CD14-positive monocyte (primary cell): ENCODE data around the gene SAMD15. TPM values are rescaled to one million over a fixed set of nuclear protein-coding genes. Genes with fewer than 3 reads are reported as not detected.

Experiments used
- DNase-seq, 3 donors: peaks; one replicate each; pipeline ENCODE4 v3.0.0-alpha.2; 2011 to 2022
- H2AFZ ChIP-seq: 2 replicates; pipeline ENCODE4 v1.6.0; 2012; ENCODE audit warnings: mild to moderate bottlenecking, low read depth, low read length, inconsistent platforms; ENCODE audit not compliant: insufficient read depth, poor library complexity, severe bottlenecking
- H3K27ac ChIP-seq, 2 donors: 1 replicate in 1 of 2; 2 replicates in 1 of 2; pipeline ENCODE4 v1.5.1; 2012 to 2013; ENCODE audit warnings: low read length in 2 of 2, control low read depth in 1 of 2, inconsistent platforms in 1 of 2, low read depth in 1 of 2, mild to moderate bottlenecking in 1 of 2
- H3K27me3 ChIP-seq, 2 donors: one replicate each; pipeline versions ENCODE4 v1.6.0 to v1.6.1; 2011 to 2013; ENCODE audit warnings: low read length in 2 of 2; ENCODE audit not compliant: control insufficient read depth in 2 of 2, insufficient read depth in 2 of 2
- H3K36me3 ChIP-seq, 2 donors: replicated peaks in 1 of 2; 1 replicate in 1 of 2; 2 replicates in 1 of 2; pipeline versions ENCODE4 v1.5.1 to v1.6.1; 2012 to 2013; ENCODE audit warnings: low read length in 2 of 2, control low read depth in 1 of 2, inconsistent platforms in 1 of 2, mild to moderate bottlenecking in 1 of 2; ENCODE audit not compliant: insufficient read depth in 2 of 2, control insufficient read depth in 1 of 2
- H3K4me1 ChIP-seq, 2 donors: 1 replicate in 1 of 2; 2 replicates in 1 of 2; pipeline versions ENCODE4 v1.5.1 to v1.6.1; 2012 to 2013; ENCODE audit warnings: low read length in 2 of 2, control low read depth in 1 of 2, inconsistent platforms in 1 of 2, mild to moderate bottlenecking in 1 of 2, moderate library complexity in 1 of 2; ENCODE audit not compliant: insufficient read depth in 2 of 2, control insufficient read depth in 1 of 2
- H3K4me2 ChIP-seq: replicated peaks from 2 replicates; pipeline ENCODE3; 2012; ENCODE audit warnings: low read length, moderate library complexity, mild to moderate bottlenecking; ENCODE audit not compliant: poor library complexity, severe bottlenecking; ENCODE audit errors: extremely low read depth
- H3K4me3 ChIP-seq, 3 experiments: fragments of 200-600 bp in 1 of 3; sonication (generic) in 1 of 3; replicated peaks in 1 of 3; 1 replicate in 2 of 3; 2 replicates in 1 of 3; pipeline ENCODE4 v1.5.1; 2011 to 2013; ENCODE audit warnings: low read length in 3 of 3, mild to moderate bottlenecking in 3 of 3, control low read depth in 2 of 3, low read depth in 2 of 3, inconsistent platforms in 1 of 3, moderate library complexity in 1 of 3
- H3K79me2 ChIP-seq: 2 replicates; pipeline ENCODE4 v1.6.0; 2012; ENCODE audit warnings: mild to moderate bottlenecking, control low read depth, inconsistent platforms, low read length, moderate library complexity; ENCODE audit not compliant: insufficient read depth
- H3K9ac ChIP-seq: 2 replicates; pipeline ENCODE4 v1.6.0; 2017; ENCODE audit warnings: low read length, mild to moderate bottlenecking; ENCODE audit not compliant: insufficient read depth, poor library complexity, severe bottlenecking
- H3K9me3 ChIP-seq, 2 donors: replicated peaks in 1 of 2; 1 replicate in 1 of 2; 2 replicates in 1 of 2; pipeline versions ENCODE4 v1.5.1 to v1.6.1; 2012 to 2013; ENCODE audit warnings: low read length in 2 of 2, control low read depth in 1 of 2; ENCODE audit not compliant: control insufficient read depth in 1 of 2, insufficient read depth in 1 of 2
- H4K20me1 ChIP-seq: 2 replicates; pipeline ENCODE4 v1.6.0; 2012; ENCODE audit warnings: mild to moderate bottlenecking, low read length, control low read depth, moderate library complexity; ENCODE audit not compliant: insufficient read depth
- H3K27ac Mint-ChIP-seq, 7 donors: one replicate each; pipeline ENCODE4 v1.8.0; 2020; ENCODE audit warnings: mild to moderate bottlenecking in 7 of 7, mixed read lengths in 7 of 7, moderate library complexity in 6 of 7, inconsistent platforms in 2 of 7
- H3K27me3 Mint-ChIP-seq, 3 donors: one replicate each; pipeline ENCODE4 v1.8.0; 2021 to 2022; ENCODE audit warnings: low read depth in 3 of 3, mild to moderate bottlenecking in 3 of 3, mixed read lengths in 3 of 3, moderate library complexity in 3 of 3, inconsistent platforms in 1 of 3
- H3K36me3 Mint-ChIP-seq, 2 donors: one replicate each; pipeline ENCODE4 v1.8.0; 2020; ENCODE audit warnings: mixed read lengths in 2 of 2, inconsistent platforms in 1 of 2, mild to moderate bottlenecking in 1 of 2
- H3K4me1 Mint-ChIP-seq: one replicate; pipeline ENCODE4 v1.8.0; 2020; ENCODE audit warnings: mild to moderate bottlenecking, mixed read lengths
- H3K4me3 Mint-ChIP-seq, 2 donors: one replicate each; pipeline ENCODE4 v1.8.0; 2020; ENCODE audit warnings: mild to moderate bottlenecking in 2 of 2, mixed read lengths in 2 of 2, moderate library complexity in 1 of 2
- H3K9me3 Mint-ChIP-seq, 7 donors: one replicate each; pipeline ENCODE4 v1.8.0; 2020 to 2022; ENCODE audit warnings: mixed read lengths in 7 of 7, mild to moderate bottlenecking in 6 of 7, moderate library complexity in 6 of 7, inconsistent platforms in 2 of 7
- CTCF ChIP-seq: fragments of 200-600 bp; IDR thresholded peaks from one replicate; pipeline ENCODE4 v1.8.0; 2022; ENCODE audit warnings: antibody characterized with exemption, mild to moderate bottlenecking
- WGBS: methylation state at CpG from one replicate; pipeline ENCODE4 v1.1.5; 2013; ENCODE audit warnings: missing lambda C conversion rate; ENCODE audit not compliant: insufficient coverage; 5-methylcytosine and 5-hydroxymethylcytosine counted together
- intact Hi-C, 2 donors: fragments of 100-400 bp; cut with micrococcal nuclease; formaldehyde crosslinking; loops; one replicate each; pipeline versions ENCODE4 v1.15.0 to v1.15.1; 2023
- polyA plus RNA-seq, 3 donors: library from polyadenylated mRNA; depleted of rRNA in 1 of 3; unstranded in 2 of 3; stranded (reverse) in 1 of 3; fragments of 300-500 nt in 2 of 3; fragments of >200 nt in 1 of 3; fragmentation: Illumina TruSeq in 2 of 3; gene quantifications; 1 replicate in 2 of 3; 2 replicates in 1 of 3; pipeline ENCODE4 v1.2.3, GENCODE V29; 2012 to 2021

Gene SAMD15
- polyA plus RNA-seq, 3 donors, result 0.08 to 0.65 TPM; not detected in 1

DNA sequence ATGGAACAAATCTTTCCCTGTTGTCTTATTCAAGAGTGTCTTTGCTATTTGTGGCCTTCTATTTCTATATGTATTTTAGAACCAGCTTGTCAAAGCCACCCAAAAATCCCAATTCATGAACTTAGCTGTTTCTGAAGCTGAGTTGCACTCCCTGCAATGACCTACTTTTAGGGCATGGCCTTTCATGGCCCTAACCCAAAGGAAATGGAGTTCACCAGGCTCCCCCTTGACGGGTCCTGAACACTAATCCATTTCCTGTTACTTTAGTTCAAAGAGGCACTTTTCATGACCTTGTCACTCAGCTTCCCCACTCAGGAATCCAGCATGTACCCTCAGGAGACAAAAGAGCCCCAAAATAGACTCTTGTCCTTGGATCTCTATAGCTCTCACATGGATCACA is 7.9 kb upstream of the SAMD15 start:
- WGBS, result 18% methylated on average over 1 of the region's 1 CpG
- no peak overlapping the region for H3K4me3 Mint-ChIP-seq

GRCh38 chr14:77372304-77372841 is 4.8 kb upstream of the SAMD15 start:
- no peak overlapping the region for H3K4me2 ChIP-seq
- H3K9me3 ChIP-seq, result no peaks in the 10 kb centered on the region
- no peak overlapping the region for H3K9ac ChIP-seq
- H3K36me3 ChIP-seq, result no peaks in the 10 kb centered on the region
- no peak for TF ChIP-seq CTCF
- intact Hi-C loops, result no loop called here
- peaks cover 8% of the 10 kb centered on the region for H4K20me1 ChIP-seq
- H3K4me1 ChIP-seq, result peaks cover 17 to 23% of the 10 kb centered on the region in 2 donors
- peaks cover 85% of the 10 kb centered on the region for H3K79me2 ChIP-seq
- DNase-seq, result no peak
- H3K27ac Mint-ChIP-seq, result no peak overlapping the region
- H2AFZ ChIP-seq, result no peak overlapping the region
- H3K27ac ChIP-seq, result no peak overlapping the region
- peaks cover 0 to 2% (median 0%) of the 10 kb centered on the region in 7 donors for H3K9me3 Mint-ChIP-seq
- 0% methylated on average over 1 of the region's 4 CpGs for WGBS
- H3K4me3 Mint-ChIP-seq, result no peak overlapping the region
- H3K27me3 ChIP-seq, result no peaks in the 10 kb centered on the region
- peaks cover 42% of the 10 kb centered on the region for H3K4me1 Mint-ChIP-seq
- no peaks in the 10 kb centered on the region for H3K27me3 Mint-ChIP-seq
- H3K4me3 ChIP-seq, result no peak overlapping the region
- H3K36me3 Mint-ChIP-seq, result peaks cover 6 to 12% of the 10 kb centered on the region in 2 donors

More for the DNA sequence above, 7.9 kb upstream of the SAMD15 start:
- Histone ChIP-seq H4K20me1 (peaks cover 4% of the 10 kb centered on the region), H3K9me3 (no peaks in the 10 kb centered on the region), H3K4me3 (no peak overlapping the region), H3K4me1 (peaks cover 2 to 3% of the 10 kb centered on the region in 2 donors), H3K9ac (no peak overlapping the region), H3K79me2 (peaks cover 89% of the 10 kb centered on the region), H3K36me3 (no peaks in the 10 kb centered on the region), H3K4me2 (no peak overlapping the region), H3K27ac (no peak overlapping the region), H2AFZ (no peak overlapping the region), H3K27me3 (no peaks in the 10 kb centered on the region)
- intact Hi-C loops, result no loop called here
- Mint-ChIP-seq H3K27ac (peak overlapping the region in 1 of 7 donors; percentile 38), H3K27me3 (no peaks in the 10 kb centered on the region), H3K36me3 (peaks cover 11 to 15% of the 10 kb centered on the region in 2 donors), H3K4me1 (peaks cover 31% of the 10 kb centered on the region), H3K9me3 (peaks cover 0 to 2% (median 0%) of the 10 kb centered on the region in 7 donors)
- TF ChIP-seq CTCF, result no peak
- DNase-seq, result no peak
